ENCODE results near the gene CCL2. TPM values are rescaled to one million over a fixed set of nuclear protein-coding genes. Genes with fewer than 3 reads are reported as not detected.
A peak's percentile ranks its signal among the peaks of the same experiment; 100 is the strongest.

The CCL2 gene
- polyA plus RNA-seq, 4 donors = 14.2 to 95.7 (median 20.2) TPM

- DNase-seq (ENCODE audit: low read depth in 4 of 4, low spot score in 3 of 4) = no peak
These were observed 5.8 kb downstream of the CCL2 start for GRCh38 chr17:34260861-34261260.

DNA sequence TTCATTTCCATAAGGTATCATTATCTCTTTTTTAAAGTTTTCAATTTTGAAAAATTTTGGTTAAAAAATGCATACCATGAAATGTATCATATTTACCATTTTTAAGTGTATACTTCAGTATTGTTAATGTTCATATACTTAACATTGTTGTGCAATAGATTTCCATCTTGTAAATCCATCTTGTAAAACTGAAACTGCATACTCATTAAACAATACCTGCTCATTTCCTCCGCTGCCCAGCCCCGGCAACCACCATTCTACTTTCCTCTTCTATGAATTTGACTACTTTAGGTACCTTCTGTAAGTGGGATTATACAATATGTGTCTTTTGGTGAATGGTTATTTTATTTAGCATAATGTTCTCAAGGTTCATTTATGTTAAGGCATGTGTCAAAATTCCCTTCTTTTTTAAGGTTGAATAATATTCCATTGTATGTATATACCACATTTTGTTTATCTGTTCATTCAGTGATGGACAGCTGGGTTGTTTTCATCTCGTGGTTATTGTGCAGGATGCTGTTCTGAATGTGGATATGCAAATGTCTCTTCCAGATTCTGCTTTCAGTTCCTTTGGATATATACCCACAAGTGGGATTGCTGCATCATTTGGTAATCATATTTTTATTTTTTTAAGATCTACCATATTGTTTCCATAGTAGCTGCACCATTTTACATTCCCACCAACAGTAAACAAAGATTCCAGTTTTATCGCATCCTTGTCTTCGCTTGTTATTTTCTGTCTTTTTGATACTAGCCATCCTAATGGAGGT, 6.7 kb downstream of the CCL2 start:
- DNase-seq (ENCODE audit: low read depth in 4 of 4, low spot score in 3 of 4) = no peak

DNA sequence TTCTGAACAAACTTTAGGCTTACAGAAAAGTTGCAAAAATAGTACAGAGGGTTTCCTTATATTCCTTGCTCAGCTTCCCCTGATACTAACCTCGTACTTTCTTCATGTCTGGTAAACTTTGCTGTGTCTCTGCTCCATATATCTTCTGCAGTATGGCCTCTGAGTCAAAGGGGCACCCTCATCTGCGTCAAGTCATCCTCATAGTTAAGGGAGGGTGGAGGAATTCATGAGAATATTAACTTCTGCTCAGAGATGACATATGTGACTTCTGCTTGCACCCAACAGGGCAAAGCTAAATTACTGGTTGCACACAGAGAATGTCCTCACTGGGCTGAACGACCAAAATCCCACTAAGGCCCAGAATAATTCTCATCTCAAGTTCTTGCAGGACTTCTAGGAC, 10.6 kb downstream of the CCL2 start:
- DNase-seq (ENCODE audit: low read depth in 4 of 4, low spot score in 3 of 4) = no peak

DNA sequence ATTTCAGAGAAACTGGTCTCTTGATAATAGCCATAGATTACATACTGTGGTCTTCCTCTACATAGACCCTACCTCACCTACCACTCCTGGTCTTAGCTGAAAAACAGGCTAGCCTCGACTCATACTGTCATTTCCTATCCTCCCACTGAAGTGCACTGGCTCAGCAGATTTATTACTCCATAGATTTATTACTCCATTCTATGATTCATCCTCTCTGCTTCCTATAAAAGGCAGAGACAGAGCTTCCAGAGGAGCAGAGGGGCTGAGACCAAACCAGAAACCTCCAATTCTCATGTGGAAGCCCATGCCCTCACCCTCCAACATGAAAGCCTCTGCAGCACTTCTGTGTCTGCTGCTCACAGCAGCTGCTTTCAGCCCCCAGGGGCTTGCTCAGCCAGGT, 14.9 kb downstream of the CCL2 start, which contains the start of gene CCL7:
CCL7 (plus strand) TSS at position 253 of the 400 bp plus-strand sequence; CDS start at position 323, 70 bp downstream.
- DNase-seq (ENCODE audit: low read depth in 4 of 4, low spot score in 3 of 4) = no peak

- no peak for DNase-seq (ENCODE audit: low read depth in 4 of 4, low spot score in 3 of 4)
These were observed 20.8 kb downstream of the CCL2 start for GRCh38 chr17:34275881-34276280.

GRCh38 chr17:34276826-34277225, 21.7 kb downstream of the CCL2 start:
- no peak for DNase-seq (ENCODE audit: low read depth in 4 of 4, low spot score in 3 of 4)

- no peak for DNase-seq (ENCODE audit: low read depth in 4 of 4, low spot score in 3 of 4)
These were observed 28.5 kb downstream of the CCL2 start for GRCh38 chr17:34283571-34283970.

DNA sequence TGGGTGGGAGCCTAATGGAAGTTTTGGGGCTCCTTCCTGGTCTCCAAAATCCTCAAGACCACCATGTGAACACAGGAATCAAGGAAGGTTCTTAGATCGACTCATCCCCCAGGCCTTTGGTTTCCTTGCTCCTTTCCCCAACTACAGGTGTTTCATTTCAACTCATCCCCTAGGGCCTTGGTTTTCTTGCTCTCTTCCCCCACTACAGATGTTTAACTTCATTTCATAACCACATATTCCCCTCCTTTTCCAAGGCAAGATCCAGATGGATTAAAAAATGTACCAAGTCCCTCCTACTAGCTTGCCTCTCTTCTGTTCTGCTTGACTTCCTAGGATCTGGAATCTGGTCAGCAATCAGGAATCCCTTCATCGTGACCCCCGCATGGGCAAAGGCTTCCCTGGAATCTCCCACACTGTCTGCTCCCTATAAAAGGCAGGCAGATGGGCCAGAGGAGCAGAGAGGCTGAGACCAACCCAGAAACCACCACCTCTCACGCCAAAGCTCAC, 30.3 kb downstream of the CCL2 start, which contains the start of gene CCL11:
CCL11 (plus strand) TSS at position 457 of the 507 bp plus-strand sequence. CDS start 67 bp downstream, outside the sequence.
- DNase-seq (ENCODE audit: low read depth in 4 of 4, low spot score in 3 of 4) = peak in 3 of 4 donors; percentile 16 to 31 (median 25)

GRCh38 chr17:34287875-34288274, 32.8 kb downstream of the CCL2 start:
- no peak for DNase-seq (ENCODE audit: low read depth in 4 of 4, low spot score in 3 of 4)

- DNase-seq (ENCODE audit: low read depth in 4 of 4, low spot score in 3 of 4) = no peak
These were observed 35.5 kb downstream of the CCL2 start for GRCh38 chr17:34290586-34290985.

DNA sequence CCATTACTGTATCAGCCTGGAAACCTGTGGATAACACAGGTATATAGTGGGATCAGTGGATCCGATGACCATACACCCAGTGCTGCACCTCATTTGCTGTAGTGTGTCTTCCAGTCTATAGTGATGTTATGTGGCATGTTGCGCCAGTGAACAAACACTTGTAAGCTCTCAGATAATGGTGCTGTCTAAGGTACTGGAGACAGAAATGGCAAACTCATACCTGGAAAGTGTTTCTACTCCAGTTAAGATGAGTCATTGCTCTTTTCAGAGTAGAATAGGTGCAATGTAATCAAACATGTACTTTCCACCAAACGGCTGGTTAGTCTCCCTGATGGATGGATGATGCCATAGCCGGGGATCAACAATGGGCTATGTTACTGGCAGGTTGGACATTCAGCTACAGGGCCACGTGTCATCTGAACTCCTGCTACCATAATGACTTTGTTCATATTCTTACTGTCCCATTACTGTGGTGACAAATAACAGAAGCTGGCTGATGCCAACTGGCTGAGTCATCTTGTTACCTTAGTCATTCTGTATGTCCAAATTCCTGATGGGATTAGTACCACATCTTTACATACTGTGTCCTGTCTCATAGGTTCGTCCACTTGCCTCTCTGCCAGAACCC, 36.8 kb downstream of the CCL2 start:
- no peak for DNase-seq (ENCODE audit: low read depth in 4 of 4, low spot score in 3 of 4)

DNA sequence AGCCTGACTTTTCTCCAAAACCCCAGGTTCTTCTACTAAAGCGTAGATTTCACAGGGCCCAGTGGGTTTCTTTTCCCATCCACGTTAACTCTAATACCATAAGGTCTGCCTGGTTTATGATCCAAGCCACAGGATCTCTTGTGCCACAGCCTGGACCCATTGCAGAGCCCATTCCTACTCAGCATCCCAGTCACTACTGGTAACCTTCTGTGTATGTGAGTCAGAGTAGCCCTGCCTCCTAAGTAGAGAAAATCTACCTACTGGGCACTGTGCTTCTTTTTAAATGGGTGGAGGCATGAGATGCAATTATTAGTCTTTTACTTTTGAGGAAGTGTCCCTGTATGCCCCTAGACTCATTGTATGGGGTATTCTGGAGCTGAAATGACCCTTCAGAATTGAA, 43.9 kb downstream of the CCL2 start:
- DNase-seq (ENCODE audit: low read depth in 4 of 4, low spot score in 3 of 4) = no peak

DNA sequence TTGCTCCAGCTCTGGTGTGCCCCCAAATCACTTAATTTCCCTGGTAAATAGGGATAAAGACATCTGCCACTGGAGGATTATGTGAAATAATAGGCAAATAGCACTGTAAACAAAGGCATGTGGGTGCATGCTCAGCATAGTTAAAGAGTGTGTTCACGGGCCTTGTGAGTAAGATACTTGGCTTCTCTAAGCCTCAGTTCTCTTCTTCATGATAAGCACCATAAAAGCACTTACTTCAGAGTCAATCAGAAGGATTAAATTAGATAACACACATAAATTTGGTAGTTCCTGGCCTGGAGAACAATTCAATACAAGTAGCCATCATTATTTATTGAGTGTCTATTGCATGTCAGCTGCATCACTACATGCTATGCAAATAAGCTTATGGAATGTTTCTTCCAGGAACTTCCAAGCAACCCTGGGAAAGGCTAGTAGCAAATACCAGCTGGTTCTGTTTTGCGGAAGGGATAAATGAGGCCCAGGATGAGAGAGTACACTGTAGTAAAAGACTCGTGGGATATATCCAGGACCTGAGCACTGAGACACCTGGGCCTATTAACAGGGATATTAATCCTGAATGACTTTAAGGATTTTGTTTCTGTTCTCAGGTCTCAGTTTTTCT, 45.0 kb downstream of the CCL2 start:
- DNase-seq (ENCODE audit: low read depth in 4 of 4, low spot score in 3 of 4) = no peak

DNA sequence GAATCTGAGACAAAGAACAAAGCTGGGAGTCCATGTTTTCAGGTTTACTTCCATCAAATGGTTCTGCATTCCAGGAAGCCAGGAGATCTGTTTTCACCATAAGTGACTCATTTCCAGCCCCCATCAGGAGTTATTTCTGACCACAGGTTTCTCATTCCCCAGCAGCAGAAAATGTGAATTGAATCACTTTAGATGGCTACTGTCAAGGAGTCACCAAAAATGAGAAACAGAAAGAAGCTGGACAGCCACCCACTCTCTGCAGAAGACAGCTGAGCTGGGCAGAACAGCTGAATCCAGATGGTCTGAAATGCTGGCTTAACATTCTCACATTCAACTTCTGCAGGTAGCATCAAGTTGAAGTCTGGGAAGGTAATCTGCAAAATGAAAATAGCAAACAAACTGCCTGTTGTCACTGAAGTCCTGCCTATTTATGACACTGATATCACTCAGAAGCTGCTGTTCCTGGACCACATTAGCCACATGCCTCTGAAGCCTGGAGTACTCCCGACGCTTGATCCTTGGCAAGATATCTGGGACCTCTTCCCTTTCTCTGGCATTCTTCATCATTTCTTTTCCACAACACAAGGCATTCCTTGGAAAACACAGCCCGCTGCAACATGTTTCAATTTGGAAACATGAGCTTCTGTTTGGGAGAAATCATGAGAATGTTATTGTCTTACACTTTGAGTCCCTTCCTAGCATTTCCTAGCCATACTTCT, 45.7 kb downstream of the CCL2 start:
- DNase-seq (ENCODE audit: low read depth in 4 of 4, low spot score in 3 of 4) = no peak

DNA sequence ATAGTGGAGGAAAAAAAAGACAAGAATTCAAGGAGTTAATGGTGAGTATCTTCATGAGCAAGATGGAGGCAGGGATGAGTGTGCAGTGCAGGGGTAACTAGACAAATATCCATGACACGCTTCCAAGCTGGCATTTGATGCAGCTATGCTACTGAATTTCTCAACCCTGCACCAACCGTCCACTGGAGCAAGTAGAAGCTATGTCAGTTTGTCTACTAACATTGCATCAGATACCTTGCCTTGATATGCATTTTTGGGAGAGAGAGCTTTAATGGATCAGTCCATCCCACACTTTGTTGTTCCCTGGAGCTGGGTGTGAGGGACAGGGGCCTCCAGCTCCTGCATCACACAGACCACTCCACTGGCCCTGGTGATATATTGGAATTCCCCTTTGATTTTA, 46.9 kb downstream of the CCL2 start:
- DNase-seq (ENCODE audit: low read depth in 4 of 4, low spot score in 3 of 4) = no peak

- no peak for DNase-seq (ENCODE audit: low read depth in 4 of 4, low spot score in 3 of 4)
These were observed 47.6 kb downstream of the CCL2 start for GRCh38 chr17:34302636-34303035.

DNA sequence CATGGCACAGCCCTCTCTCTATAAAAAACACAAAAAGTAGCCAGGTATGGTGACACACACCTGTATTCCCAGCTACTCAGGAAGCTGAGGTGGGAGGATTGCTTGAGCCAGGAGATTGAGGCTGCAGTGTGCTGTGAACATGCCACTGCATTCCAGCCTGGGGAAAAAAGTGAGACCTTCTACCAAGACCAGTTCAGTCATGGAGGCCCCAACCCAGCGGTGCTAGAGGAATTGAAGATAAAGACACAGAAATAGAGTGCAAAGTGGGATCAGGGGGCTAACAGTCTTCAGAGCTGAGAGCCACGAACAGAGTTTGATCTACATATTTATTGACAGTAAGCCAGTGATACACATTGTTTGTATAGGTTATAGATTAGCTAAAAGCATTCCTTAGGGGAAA, 48.5 kb downstream of the CCL2 start:
- DNase-seq (ENCODE audit: low read depth in 4 of 4, low spot score in 3 of 4) = no peak

DNA sequence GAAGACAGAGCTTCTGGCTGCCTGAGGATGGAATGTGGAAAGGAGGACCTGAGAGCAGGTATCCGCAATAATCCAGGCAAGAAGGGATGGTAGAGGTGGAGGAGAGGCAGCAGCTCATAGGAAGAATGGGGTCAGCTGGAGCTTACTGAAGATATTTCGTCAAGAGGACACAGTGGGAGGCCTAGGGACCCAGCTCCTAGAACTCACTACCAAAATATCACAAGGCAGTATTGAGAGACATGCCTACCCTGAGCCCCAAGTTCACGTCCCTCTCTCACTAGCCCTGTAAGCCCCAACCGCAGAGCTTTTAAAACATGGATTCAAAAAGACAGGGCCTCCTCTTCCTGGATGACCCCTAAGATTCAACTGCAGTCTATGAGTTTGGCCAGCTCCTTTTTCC, 50.0 kb downstream of the CCL2 start:
- no peak for DNase-seq (ENCODE audit: low read depth in 4 of 4, low spot score in 3 of 4)

GRCh38 chr17:34305606-34306005, 50.5 kb downstream of the CCL2 start:
- no peak for DNase-seq (ENCODE audit: low read depth in 4 of 4, low spot score in 3 of 4)

DNA sequence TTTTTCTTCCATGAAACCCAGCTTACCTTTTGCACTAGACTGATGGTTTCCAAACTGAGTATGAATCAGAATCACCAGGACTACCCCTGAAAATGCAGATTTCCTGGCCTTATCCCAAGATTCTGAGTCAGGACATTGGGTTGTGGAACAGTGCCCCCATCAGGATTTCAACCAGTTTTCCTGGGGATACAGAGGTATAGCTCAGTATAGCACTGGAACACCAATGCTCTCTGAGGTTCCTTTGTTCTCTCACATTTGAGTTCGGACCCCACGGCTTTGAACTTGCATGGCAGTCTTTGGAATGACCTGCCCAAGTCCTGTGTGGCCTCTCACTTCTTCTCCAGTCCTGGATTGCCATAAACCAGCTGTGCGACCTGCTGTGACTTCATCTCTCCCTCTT, 51.4 kb downstream of the CCL2 start:
- no peak for DNase-seq (ENCODE audit: low read depth in 4 of 4, low spot score in 3 of 4)

Data from left renal pelvis (tissue), 4 donors.